K562 (cell line): ENCODE results near the gene USP2. TPM values are rescaled to one million over a fixed set of nuclear protein-coding genes. Genes with fewer than 3 reads are reported as not detected.

Source experiments
- ATF6 ChIP-seq: sonication (generic); formaldehyde crosslinking; IDR thresholded peaks from 2 replicates; pipeline ENCODE4 v1.4.0; 2020; ENCODE audit warnings: mild to moderate bottlenecking, missing genetic modification reagents
- CHCHD3 ChIP-seq: fragments of 250-450 bp; sonication (Bioruptor Pico); IDR thresholded peaks from 2 replicates; pipeline ENCODE4 v2.1.2; 2022; ENCODE audit warnings: mild to moderate bottlenecking
- ETV5 ChIP-seq: sonication (generic); formaldehyde crosslinking; IDR thresholded peaks from 2 replicates; pipeline ENCODE4 v1.4.0; 2020; ENCODE audit warnings: low read depth, mild to moderate bottlenecking, missing genetic modification reagents
- HDAC8 ChIP-seq: fragments of 450-650 bp; IDR thresholded peaks from 2 replicates; pipeline ENCODE4 v1.6.1; 2016; ENCODE audit warnings: mild to moderate bottlenecking, missing genetic modification characterization, moderate library complexity, missing compliant biosample characterization
- KDM2B ChIP-seq: fragments of 250-450 bp; sonication (Bioruptor Pico); IDR thresholded peaks from 2 replicates; pipeline ENCODE4 v1.8.0; 2021; ENCODE audit warnings: mild to moderate bottlenecking, moderate library complexity
- NCOA6 ChIP-seq: fragments of 450-650 bp; IDR thresholded peaks from 2 replicates; pipeline ENCODE4 v1.6.1; 2017; ENCODE audit warnings: mild to moderate bottlenecking
- ZFP36 ChIP-seq: fragments of 150-350 bp; IDR thresholded peaks from 2 replicates; pipeline ENCODE4 v1.6.1; 2018; ENCODE audit warnings: low read length, low read depth; ENCODE audit not compliant: partially characterized antibody
- polyA plus RNA-seq, 8 experiments: library from polyadenylated mRNA; depleted of rRNA in 4 of 8; stranded (reverse) in 5 of 8; unstranded in 3 of 8; fragments of >200 nt; fragmentation: Nextera tagmentation in 2 of 8; fragmentation: Illumina TruSeq in 1 of 8; extraction: Ambion mirVana in 2 of 8; extraction: Trizol in 1 of 8; gene quantifications; 2 replicates each; pipeline versions ENCODE4 v1.2.1 to v1.2.3, GENCODE V29; 2011 to 2014; ENCODE audit warnings: inconsistent platforms in 1 of 8, missing spikeins in 1 of 8
- total RNA-seq, 7 experiments: library from RNA; depleted of rRNA in 6 of 7; stranded (reverse); fragments of >200 nt in 6 of 7; fragmentation: Illumina TruSeq in 2 of 7; extraction: Trizol in 2 of 7; gene quantifications; 2 replicates each; pipeline versions ENCODE4 v1.2.1 to v1.2.3, GENCODE V29; 2011 to 2021; ENCODE audit warnings: low replicate concordance in 1 of 7
- TF ChIP-seq, protein P1 (sequence below): IDR thresholded peaks from 3 replicates; pipeline ENCODE4 v1.6.1; 2011; ENCODE audit warnings: borderline replicate concordance, mild to moderate bottlenecking, moderate library complexity; ENCODE audit not compliant: insufficient read length; ENCODE audit errors: extremely low read depth
- TF ChIP-seq, protein P2 (sequence below): sonication (generic); formaldehyde crosslinking; IDR thresholded peaks from 2 replicates; pipeline ENCODE4 v1.8.0; 2022; ENCODE audit warnings: missing genetic modification reagents, mild to moderate bottlenecking, moderate library complexity, borderline replicate concordance

Gene USP2
- total and polyA plus RNA-seq, 9 of the 15 experiments (the other 6 are each of a cell fraction or from before 2014, with no cell fraction given) = 2.8 to 16.9 (median 3.9) TPM

DNA sequence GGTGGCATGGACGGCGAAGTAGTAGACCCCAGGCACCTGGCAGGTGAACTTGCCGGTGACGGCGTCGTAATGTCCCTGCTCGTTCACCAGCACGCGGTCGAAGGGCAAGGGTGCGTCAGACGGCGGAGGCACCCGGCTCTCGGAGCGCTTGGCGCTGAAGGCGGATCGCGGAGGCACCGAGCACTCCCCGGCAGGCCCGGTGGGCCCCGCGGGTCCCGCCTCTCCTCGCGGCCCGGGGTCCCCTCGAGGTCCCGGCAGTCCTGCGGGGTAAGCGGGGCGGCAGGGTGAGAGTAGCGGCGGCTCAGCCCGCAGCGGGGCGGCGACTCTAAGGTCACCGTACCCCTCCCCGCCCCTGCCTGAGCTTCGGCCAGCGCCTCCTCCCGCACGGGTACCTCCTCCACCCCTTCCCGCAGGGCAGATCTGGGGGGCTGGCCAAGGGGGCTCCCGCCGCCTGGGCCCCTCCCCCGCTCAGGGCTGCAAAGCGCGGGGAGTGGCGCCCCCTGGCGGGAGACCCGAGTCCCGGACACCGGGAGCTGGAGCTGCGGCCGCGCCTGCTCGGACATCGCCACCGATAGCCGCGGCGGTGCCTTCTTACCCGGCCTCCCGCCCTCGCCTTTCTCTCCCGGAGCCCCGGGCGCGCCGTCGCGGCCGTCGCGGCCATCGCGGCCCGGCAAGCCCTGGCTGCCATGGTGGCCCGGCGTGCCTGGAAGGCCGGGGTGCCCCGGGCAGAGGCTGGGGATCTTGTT, 41.7 kb downstream of the USP2 start (continued):
- TF ChIP-seq, protein P1, sequence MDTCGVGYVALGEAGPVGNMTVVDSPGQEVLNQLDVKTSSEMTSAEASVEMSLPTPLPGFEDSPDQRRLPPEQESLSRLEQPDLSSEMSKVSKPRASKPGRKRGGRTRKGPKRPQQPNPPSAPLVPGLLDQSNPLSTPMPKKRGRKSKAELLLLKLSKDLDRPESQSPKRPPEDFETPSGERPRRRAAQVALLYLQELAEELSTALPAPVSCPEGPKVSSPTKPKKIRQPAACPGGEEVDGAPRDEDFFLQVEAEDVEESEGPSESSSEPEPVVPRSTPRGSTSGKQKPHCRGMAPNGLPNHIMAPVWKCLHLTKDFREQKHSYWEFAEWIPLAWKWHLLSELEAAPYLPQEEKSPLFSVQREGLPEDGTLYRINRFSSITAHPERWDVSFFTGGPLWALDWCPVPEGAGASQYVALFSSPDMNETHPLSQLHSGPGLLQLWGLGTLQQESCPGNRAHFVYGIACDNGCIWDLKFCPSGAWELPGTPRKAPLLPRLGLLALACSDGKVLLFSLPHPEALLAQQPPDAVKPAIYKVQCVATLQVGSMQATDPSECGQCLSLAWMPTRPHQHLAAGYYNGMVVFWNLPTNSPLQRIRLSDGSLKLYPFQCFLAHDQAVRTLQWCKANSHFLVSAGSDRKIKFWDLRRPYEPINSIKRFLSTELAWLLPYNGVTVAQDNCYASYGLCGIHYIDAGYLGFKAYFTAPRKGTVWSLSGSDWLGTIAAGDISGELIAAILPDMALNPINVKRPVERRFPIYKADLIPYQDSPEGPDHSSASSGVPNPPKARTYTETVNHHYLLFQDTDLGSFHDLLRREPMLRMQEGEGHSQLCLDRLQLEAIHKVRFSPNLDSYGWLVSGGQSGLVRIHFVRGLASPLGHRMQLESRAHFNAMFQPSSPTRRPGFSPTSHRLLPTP = no peak
- TF ChIP-seq, protein P2, sequence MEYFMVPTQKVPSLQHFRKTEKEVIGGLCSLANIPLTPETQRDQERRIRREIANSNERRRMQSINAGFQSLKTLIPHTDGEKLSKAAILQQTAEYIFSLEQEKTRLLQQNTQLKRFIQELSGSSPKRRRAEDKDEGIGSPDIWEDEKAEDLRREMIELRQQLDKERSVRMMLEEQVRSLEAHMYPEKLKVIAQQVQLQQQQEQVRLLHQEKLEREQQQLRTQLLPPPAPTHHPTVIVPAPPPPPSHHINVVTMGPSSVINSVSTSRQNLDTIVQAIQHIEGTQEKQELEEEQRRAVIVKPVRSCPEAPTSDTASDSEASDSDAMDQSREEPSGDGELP (CRISPR knock-in tag) = peak; percentile 41; the same call in 1 of the 2 replicates
- peak; percentile 88 for TF ChIP-seq NCOA6
- peak; percentile 18 for TF ChIP-seq ZFP36
- peak; percentile 62; the same call in 1 of the 2 replicates for TF ChIP-seq ETV5
- peak; percentile 75; the same call in 1 of the 2 replicates for TF ChIP-seq KDM2B (CRISPR knock-in tag)
- no peak for TF ChIP-seq CHCHD3 (CRISPR knock-in tag)
- no peak for TF ChIP-seq ATF6 (CRISPR knock-in tag)
- 0 out of 2 replicates have a peak, but pooled peaks have one; percentile 38 for TF ChIP-seq HDAC8
